HEK293T (cell line): ENCODE results near the gene ARID3A.

Experiments
- CTCF ChIA-PET: fragments of 350-600 bp; formaldehyde crosslinking; extraction: SDS; loops from one replicate; lab custom pipeline; 2021; ENCODE audit warnings: antibody characterized with exemption, inconsistent platforms; lab: Yijun Ruan, JAX
- POLR2A ChIA-PET: fragments of 350-600 bp; formaldehyde crosslinking; extraction: SDS; loops from one replicate; lab custom pipeline; 2020; ENCODE audit warnings: antibody characterized with exemption, inconsistent platforms; lab: Yijun Ruan, JAX
- DNase-seq: peaks from one replicate; pipeline ENCODE4 v3.0.0; 2012; ENCODE audit warnings: mixed read lengths; ENCODE audit errors: extremely low spot score
- ARNT ChIP-seq: fragments of 450-650 bp; IDR thresholded peaks from 2 replicates; pipeline ENCODE4 v1.6.1; 2017; ENCODE audit warnings: mild to moderate bottlenecking
- BHLHE40 ChIP-seq: fragments of 450-650 bp; IDR thresholded peaks from 2 replicates; pipeline ENCODE4 v1.6.1; 2016; ENCODE audit warnings: mild to moderate bottlenecking, moderate library complexity, borderline replicate concordance
- CTBP1 ChIP-seq: fragments of 450-650 bp; IDR thresholded peaks from 2 replicates; pipeline ENCODE4 v1.6.1; 2016; ENCODE audit warnings: borderline replicate concordance
- ELF4 ChIP-seq: fragments of 450-650 bp; IDR thresholded peaks from 2 replicates; pipeline ENCODE4 v1.6.1; 2017; ENCODE audit warnings: antibody characterized with exemption
- FOXA1 ChIP-seq: fragments of 450-650 bp; IDR thresholded peaks from 2 replicates; pipeline ENCODE4 v1.6.1; 2016; ENCODE audit warnings: mild to moderate bottlenecking
- FOXK2 ChIP-seq: fragments of 450-650 bp; IDR thresholded peaks from 2 replicates; pipeline ENCODE4 v1.6.1; 2016; ENCODE audit warnings: mild to moderate bottlenecking
- FOXM1 ChIP-seq: fragments of 450-650 bp; IDR thresholded peaks from 2 replicates; pipeline ENCODE4 v1.6.1; 2017; ENCODE audit warnings: mild to moderate bottlenecking, borderline replicate concordance
- HDGF ChIP-seq: fragments of 450-650 bp; IDR thresholded peaks from 2 replicates; pipeline ENCODE4 v1.6.1; 2017; ENCODE audit warnings: antibody characterized with exemption, borderline replicate concordance
- L3MBTL2 ChIP-seq: fragments of 450-650 bp; conservative IDR thresholded peaks from 2 replicates; pipeline ENCODE4 v1.6.1; 2016; ENCODE audit warnings: mild to moderate bottlenecking
- LEF1 ChIP-seq: fragments of 450-650 bp; IDR thresholded peaks from 2 replicates; pipeline ENCODE4 v1.6.1; 2017; ENCODE audit warnings: mild to moderate bottlenecking, borderline replicate concordance
- NFRKB ChIP-seq: fragments of 450-650 bp; IDR thresholded peaks from 2 replicates; pipeline ENCODE4 v1.6.1; 2016; ENCODE audit warnings: mild to moderate bottlenecking, moderate library complexity
- SP1 ChIP-seq: fragments of 450-650 bp; IDR thresholded peaks from 2 replicates; pipeline ENCODE4 v1.6.1; 2017
- SUZ12 ChIP-seq: fragments of 450-650 bp; IDR thresholded peaks from 2 replicates; pipeline ENCODE4 v1.6.1; 2016; ENCODE audit warnings: mild to moderate bottlenecking
- TARDBP ChIP-seq: fragments of 450-650 bp; IDR thresholded peaks from 2 replicates; pipeline ENCODE4 v1.6.1; 2016
- ZNF384 ChIP-seq: fragments of 450-650 bp; IDR thresholded peaks from 2 replicates; pipeline ENCODE4 v1.6.1; 2016
- TF ChIP-seq, protein P1 (sequence below): fragments of 450-650 bp; IDR thresholded peaks from 2 replicates; pipeline ENCODE4 v1.6.1; 2016

The ARID3A gene

GRCh38 chr19:1013218-1013617, 87.4 kb downstream of the ARID3A start:
- ChIA-PET CTCF (no interaction called here), POLR2A (no interaction called here)
- TF ChIP-seq SP1 (no peak), NFRKB (no peak), HDGF (no peak)
- DNase-seq, result no peak

- DNase-seq, result no peak
- CTCF ChIA-PET, result no interaction called here
- no peak for TF ChIP-seq NFRKB
- TF ChIP-seq BHLHE40, result no peak
- no peak for TF ChIP-seq FOXK2
- POLR2A ChIA-PET, result interaction anchor here (1.2 kb wide), 1 partner anchor 30 kb away, joined by 5 read pairs; no protein-coding TSS in a partner anchor
Measured at GRCh38 chr19:1014161-1015060, 88.6 kb downstream of the ARID3A start.

DNA sequence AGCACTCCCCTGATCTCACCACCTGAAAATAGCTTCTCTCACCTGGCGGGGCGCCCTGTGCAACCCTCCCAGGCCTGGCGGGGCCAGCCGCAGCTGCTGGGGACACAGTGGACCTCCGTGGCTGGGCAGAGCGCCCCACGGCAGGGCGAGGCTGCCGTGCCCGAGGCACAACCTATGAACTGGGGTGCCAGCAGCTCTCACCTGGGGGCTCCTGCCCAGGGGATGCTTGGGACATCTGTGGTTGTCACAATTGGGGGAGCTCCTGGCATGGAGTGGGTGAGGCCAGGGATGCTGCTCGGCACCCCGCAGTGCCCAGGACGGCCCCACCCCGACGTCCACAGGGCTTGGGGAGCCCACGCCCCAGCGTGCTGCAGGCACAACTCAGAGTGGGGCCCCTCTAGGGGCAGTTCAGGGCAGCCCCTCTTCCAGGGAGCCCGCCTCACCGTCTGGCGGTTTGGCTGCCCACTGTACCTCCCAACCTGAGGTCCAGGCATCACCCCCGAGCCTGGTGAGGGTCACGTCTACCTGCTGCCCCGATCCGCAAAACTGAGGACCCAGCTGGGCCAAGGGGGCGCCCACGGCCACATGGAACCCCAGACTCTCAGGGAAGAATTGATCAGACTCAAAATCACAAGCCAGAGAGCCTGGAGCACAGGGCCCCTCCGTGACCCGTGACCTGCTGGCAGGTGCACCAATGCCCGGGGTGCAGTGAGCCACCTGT, 89.4 kb downstream of the ARID3A start:
- ChIA-PET POLR2A (interaction anchor here (1.2 to 1.3 kb wide), 2 partner anchors 11 to 31 kb away, joined by 3 to 5 read pairs; partner anchors contain the start of gene CNN2), CTCF (no interaction called here)
- DNase-seq, result no peak
- no peak for TF ChIP-seq FOXM1
- TF ChIP-seq ELF4, result no peak
- TF ChIP-seq L3MBTL2, result no peak
- TF ChIP-seq, protein P1, sequence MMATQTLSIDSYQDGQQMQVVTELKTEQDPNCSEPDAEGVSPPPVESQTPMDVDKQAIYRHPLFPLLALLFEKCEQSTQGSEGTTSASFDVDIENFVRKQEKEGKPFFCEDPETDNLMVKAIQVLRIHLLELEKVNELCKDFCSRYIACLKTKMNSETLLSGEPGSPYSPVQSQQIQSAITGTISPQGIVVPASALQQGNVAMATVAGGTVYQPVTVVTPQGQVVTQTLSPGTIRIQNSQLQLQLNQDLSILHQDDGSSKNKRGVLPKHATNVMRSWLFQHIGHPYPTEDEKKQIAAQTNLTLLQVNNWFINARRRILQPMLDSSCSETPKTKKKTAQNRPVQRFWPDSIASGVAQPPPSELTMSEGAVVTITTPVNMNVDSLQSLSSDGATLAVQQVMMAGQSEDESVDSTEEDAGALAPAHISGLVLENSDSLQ, result no peak
- no peak for TF ChIP-seq ARNT
- no peak for TF ChIP-seq FOXA1
- no peak for TF ChIP-seq ZNF384
- no peak for TF ChIP-seq FOXK2
- TF ChIP-seq TARDBP, result no peak
- TF ChIP-seq SUZ12, result no peak
- no peak for TF ChIP-seq NFRKB
- TF ChIP-seq CTBP1, result no peak
- TF ChIP-seq HDGF, result no peak
- no peak for TF ChIP-seq BHLHE40
- TF ChIP-seq SP1, result no peak
- no peak for TF ChIP-seq LEF1

DNA sequence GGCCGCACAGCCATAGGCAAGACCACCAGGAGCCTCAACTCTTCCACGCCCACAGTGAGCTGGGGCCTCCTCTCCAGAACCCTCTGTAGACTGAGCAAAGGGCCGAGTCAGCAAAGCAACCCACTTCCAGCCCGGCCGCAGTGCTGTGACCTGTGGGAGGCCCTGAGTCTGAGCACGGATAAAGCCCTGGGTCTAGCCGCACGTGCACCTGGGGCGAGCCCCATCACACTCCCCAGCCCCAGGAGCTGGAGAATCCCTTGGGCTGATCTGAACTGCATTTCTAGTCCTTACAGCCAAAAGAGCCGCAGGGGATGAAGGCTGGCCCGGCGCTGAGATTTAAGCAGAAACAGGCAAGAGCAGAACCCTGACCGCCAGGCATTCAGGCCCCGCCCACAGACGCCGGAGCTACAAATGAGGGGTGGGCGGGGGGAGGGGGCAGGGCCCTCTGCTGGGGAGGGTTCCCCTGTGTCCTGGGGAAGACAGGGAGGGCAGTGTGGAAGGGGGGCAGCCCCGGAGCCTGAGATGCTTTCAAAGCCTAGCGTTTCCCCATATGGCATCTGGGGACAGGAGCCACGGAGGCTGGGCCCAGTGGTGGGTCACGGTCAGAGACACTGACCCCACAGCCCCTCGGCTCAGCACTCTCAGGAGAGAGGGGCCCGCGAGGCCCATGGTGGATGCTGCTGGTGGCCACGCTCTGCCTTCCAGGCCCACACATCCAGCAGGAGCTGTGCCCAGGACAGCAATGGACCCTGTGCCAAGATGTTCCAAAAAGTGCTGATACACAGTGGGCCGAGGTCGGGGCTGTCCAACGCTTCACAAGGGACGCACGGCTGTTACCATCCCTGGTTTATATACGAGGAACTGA, 90.2 kb downstream of the ARID3A start:
- ChIA-PET CTCF (interaction anchor here (0.6 kb wide), 1 partner anchor 226 kb away, joined by 3 read pairs; no protein-coding TSS in a partner anchor), POLR2A (interaction anchor here (1.2 to 1.3 kb wide), 2 partner anchors 10 to 31 kb away, joined by 3 to 5 read pairs; partner anchors contain the start of gene CNN2)
- no peak for DNase-seq
- no peak for TF ChIP-seq LEF1
- no peak for TF ChIP-seq NFRKB
- TF ChIP-seq, protein P1, result no peak
- no peak for TF ChIP-seq HDGF
- no peak for TF ChIP-seq SP1
- TF ChIP-seq ARNT, result no peak
- no peak for TF ChIP-seq FOXK2
- no peak for TF ChIP-seq L3MBTL2
- no peak for TF ChIP-seq CTBP1

GRCh38 chr19:1016647-1017114, 90.8 kb downstream of the ARID3A start:
- TF ChIP-seq FOXK2, result no peak
- no peak for TF ChIP-seq LEF1
- TF ChIP-seq BHLHE40, result no peak
- TF ChIP-seq FOXM1, result no peak
- no peak for TF ChIP-seq NFRKB
- TF ChIP-seq SUZ12, result no peak
- no peak for TF ChIP-seq HDGF
- TF ChIP-seq TARDBP, result no peak
- DNase-seq, result no peak
- ChIA-PET CTCF (interaction anchor here (0.6 kb wide), 1 partner anchor 227 kb away, joined by 3 read pairs; no protein-coding TSS in a partner anchor), POLR2A (interaction anchor here (1.3 kb wide), 1 partner anchor 10 kb away, joined by 3 read pairs; the partner anchor contains the start of gene CNN2)
